ENCODE data around the gene RAB40B.
A peak's percentile ranks its signal among the peaks of the same experiment; 100 is the strongest.
"Not testable (repeated sequence)": the region's sequence is repeated elsewhere in the genome, so short reads cannot be mapped to it uniquely, and the experiment has no call there.

RAB40B gene

GRCh38 chr17:82698065-82698973, at the start of gene RAB40B:
RAB40B (minus strand) TSS chr17:82698698; CDS start chr17:82698596, 102 bp downstream.
- ChIA-PET POLR2A (ENCODE audit: low non-redundant PET) (interaction anchor here (0.6 kb wide), 4 partner anchors 16 to 182 kb away, joined by 3 to 6 read pairs (median 4); no protein-coding TSS in a partner anchor), CTCF (interaction anchor here (0.6 kb wide), 1 partner anchor 8 kb away, joined by 3 read pairs; no protein-coding TSS in a partner anchor)
- peak; percentile 99 for DNase-seq (ENCODE audit: low spot score)
- H3K27ac ChIP-seq, result peak within 1 kb of the TSS; percentile 54
- TF ChIP-seq, protein P1, sequence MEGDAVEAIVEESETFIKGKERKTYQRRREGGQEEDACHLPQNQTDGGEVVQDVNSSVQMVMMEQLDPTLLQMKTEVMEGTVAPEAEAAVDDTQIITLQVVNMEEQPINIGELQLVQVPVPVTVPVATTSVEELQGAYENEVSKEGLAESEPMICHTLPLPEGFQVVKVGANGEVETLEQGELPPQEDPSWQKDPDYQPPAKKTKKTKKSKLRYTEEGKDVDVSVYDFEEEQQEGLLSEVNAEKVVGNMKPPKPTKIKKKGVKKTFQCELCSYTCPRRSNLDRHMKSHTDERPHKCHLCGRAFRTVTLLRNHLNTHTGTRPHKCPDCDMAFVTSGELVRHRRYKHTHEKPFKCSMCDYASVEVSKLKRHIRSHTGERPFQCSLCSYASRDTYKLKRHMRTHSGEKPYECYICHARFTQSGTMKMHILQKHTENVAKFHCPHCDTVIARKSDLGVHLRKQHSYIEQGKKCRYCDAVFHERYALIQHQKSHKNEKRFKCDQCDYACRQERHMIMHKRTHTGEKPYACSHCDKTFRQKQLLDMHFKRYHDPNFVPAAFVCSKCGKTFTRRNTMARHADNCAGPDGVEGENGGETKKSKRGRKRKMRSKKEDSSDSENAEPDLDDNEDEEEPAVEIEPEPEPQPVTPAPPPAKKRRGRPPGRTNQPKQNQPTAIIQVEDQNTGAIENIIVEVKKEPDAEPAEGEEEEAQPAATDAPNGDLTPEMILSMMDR (conservative IDR thresholded peaks at IDR 0.05; ENCODE audit: low read depth), result no peak

GRCh38 chr17:82745524-82745923, 47.0 kb upstream of the RAB40B start:
- DNase-seq (ENCODE audit: low spot score), result no peak
- ChIA-PET CTCF (no interaction called here), POLR2A (ENCODE audit: low non-redundant PET) (no interaction called here)
- TF ChIP-seq, protein P1 (conservative IDR thresholded peaks at IDR 0.05; ENCODE audit: low read depth), result no peak
- H3K27ac ChIP-seq, result no peak overlapping the region

- DNase-seq (ENCODE audit: low spot score); H3K27ac ChIP-seq; CTCF ChIA-PET; POLR2A ChIA-PET (ENCODE audit: low non-redundant PET): not testable (repeated sequence)
These were observed 46.2 kb upstream of the RAB40B start for GRCh38 chr17:82744736-82745135.

DNA sequence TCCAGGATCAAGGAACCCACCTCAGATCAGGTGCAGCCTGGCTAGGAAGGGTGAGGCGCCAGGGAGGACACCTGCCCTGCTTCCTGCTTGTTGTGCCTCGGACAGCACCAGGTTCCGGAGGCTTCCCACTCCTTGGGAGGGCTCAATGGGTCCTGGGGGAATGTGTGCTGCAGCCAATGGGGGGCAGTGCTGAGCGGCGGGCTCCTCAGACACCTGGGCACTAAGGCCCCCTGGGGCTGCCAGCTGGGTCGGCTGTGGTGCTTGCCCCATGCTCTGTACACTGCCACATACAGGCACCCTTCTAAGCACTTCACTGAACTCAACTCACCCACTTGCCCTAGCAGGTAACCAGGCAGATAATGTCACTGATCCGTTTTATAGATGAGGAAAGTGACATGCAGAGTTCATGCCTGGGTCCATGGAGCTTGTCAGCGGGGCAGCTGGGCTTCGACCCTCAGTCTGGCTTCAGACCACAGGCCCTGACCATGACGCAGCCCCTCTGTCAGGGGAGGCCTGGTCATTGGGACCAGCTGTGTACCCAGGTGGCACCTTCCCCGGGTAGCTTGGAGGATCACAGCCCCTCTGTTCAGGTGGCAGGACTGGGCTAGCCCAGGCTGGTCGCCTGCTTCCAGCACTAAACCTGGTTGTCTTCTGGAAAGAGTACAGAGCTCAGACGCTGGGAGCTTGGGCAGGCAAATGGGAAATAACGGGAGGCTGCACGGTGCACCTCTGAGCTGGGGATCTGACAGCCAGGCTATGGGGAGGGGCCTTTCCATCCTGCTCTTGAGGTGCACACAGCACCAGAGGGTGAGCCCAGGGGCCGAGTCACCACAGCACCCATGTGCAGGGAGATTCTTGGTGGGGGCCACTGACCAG, 45.1 kb upstream of the RAB40B start:
- no peak overlapping the region for H3K27ac ChIP-seq
- ChIA-PET POLR2A (ENCODE audit: low non-redundant PET) (no interaction called here), CTCF (interaction anchor here (0.6 to 0.7 kb wide), 2 partner anchors 12 to 21 kb away, joined by 3 read pairs; no protein-coding TSS in a partner anchor)
- TF ChIP-seq, protein P1 (conservative IDR thresholded peaks at IDR 0.05; ENCODE audit: low read depth), result no peak
- DNase-seq (ENCODE audit: low spot score), result no peak

- ChIA-PET CTCF (no interaction called here), POLR2A (ENCODE audit: low non-redundant PET) (interaction anchor here (0.6 kb wide), 1 partner anchor 152 kb away, joined by 6 read pairs; no protein-coding TSS in a partner anchor)
- DNase-seq (ENCODE audit: low spot score), result peak; percentile 31
- 0 out of 2 replicates have a peak overlapping the region, but pooled peaks have one; percentile 21 for H3K27ac ChIP-seq
- TF ChIP-seq, protein P1 (conservative IDR thresholded peaks at IDR 0.05; ENCODE audit: low read depth), result no peak
These were observed 42.6 kb upstream of the RAB40B start for GRCh38 chr17:82740906-82741759.

DNA sequence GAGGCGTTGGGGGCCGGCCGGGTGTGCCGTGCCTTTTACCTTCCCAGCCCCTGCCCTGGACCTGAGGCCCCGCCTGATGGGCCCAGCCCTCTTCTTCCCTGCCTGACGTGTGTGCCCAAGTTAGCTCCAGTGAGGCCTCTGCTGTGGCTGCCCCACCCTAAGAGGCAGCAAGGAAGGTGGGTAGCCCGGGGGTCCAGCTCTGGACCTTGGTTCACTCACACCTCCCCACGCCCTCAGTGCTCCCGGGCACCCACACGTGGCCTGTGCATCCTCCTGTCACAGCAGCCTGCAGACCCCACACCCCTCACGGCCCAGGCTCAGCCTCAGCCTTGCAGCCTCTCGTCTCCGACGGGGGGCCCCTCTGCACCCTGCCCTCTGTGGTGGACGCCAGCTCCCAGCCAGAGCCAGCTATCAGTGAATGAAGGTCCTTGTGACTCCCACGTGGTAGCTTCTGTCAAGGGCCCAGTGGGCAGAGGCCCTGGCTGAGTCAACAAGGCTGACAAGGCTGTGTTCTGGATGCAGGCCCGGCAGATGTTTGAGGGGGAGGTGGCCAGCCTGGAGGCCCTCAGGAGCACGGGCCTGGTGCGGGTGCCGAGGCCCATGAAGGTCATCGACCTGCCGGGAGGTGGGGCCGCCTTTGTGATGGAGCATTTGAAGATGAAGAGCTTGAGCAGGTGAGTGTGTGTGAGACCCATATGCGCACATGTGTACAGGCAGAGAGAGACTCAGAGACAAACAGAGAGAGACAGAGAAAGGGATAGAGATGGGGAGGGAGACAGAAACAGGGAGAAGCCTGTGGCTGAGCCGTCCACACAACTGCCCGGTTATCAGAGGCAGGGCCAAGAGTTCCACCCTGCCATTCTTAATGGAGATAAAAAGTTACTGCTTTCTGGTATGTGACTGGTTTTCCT, 39.7 kb upstream of the RAB40B start:
- POLR2A ChIA-PET (ENCODE audit: low non-redundant PET), result no interaction called here
- CTCF ChIA-PET, result no interaction called here
- TF ChIP-seq, protein P1 (conservative IDR thresholded peaks at IDR 0.05; ENCODE audit: low read depth), result no peak
- 0 out of 2 replicates have a peak overlapping the region, but pooled peaks have one; percentile 3 for H3K27ac ChIP-seq
- DNase-seq (ENCODE audit: low spot score), result no peak
